Ovary (tissue), 3 donors: ENCODE data around the gene UBP1.

Experiments used
- CTCF ChIP-seq, 3 donors: fragments of 450-650 bp in 2 of 3; fragments of 200-600 bp in 1 of 3; IDR thresholded peaks; one replicate each; pipeline versions ENCODE4 v1.5.1 to v1.8.0; 2016 to 2022; ENCODE audit warnings: antibody characterized with exemption in 3 of 3, mild to moderate bottlenecking in 1 of 3
- POLR2A ChIP-seq: fragments of 450-650 bp; IDR thresholded peaks from one replicate; pipeline ENCODE4 v1.6.1; 2017; ENCODE audit warnings: antibody characterized with exemption, mild to moderate bottlenecking, moderate library complexity
- donor health status: DM: no; HTN: no; CAD: no.

GRCh38 chr3:33417066-33417673, 23.0 kb downstream of the UBP1 start:
- TF ChIP-seq CTCF (IDR thresholded peaks at IDR 0.05) (no peak), POLR2A (no peak)
